Measurements from ENCODE around the gene SCAI. TPM values are rescaled to one million over a fixed set of nuclear protein-coding genes. Genes with fewer than 3 reads are reported as not detected.

The SCAI gene
- total and polyA plus RNA-seq, 2 of the 4 experiments (the other 2 are of a cell fraction) = 3.6 to 14.5 TPM

DNA sequence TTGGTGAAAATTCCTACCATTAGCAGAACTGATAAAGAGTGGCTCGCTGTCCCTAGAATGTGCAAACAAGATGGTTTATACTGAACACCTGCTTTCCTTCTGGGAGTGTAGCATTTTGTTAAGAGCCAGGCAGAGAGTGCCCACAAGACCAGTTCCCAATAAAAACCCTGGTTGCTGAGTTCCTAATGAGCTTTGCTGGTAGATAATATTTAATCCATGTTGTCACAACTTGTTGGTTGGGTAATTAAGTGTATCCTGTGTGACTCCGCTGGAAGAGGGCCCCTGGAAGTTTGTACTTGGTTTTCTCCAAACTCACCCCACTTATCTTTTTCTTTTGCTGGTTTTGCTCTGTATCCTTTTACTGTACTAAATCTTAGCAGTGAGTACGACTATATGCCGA, 162.9 kb downstream of the SCAI start:
- H4K91ac ChIP-seq (ENCODE audit: insufficient read depth, low read depth, low read length) = no peak overlapping the region
- H3K14ac ChIP-seq (replicated peaks; ENCODE audit: low read depth, low read length) = no peak overlapping the region
- H3K23ac ChIP-seq (ENCODE audit: low read depth, low read length) = no peak overlapping the region
- POLR2A ChIA-PET (ENCODE audit: unreplicated experiment) = no interaction called here
- H2AK9ac ChIP-seq (replicated peaks; ENCODE audit: low read depth, low read length, poor library complexity) = no peak overlapping the region
- no peak overlapping the region for H2BK15ac ChIP-seq (ENCODE audit: low read depth, low read length)
- no peaks in the 10 kb centered on the region for H3K9me3 ChIP-seq (ENCODE audit: control insufficient read depth, insufficient read depth, low read length)
- H3K56ac ChIP-seq (ENCODE audit: extremely low read depth, insufficient read depth, low read length) = no peak overlapping the region
- no peak overlapping the region for H4K8ac ChIP-seq (ENCODE audit: low read depth in 2 of 2, low read length in 2 of 2)
- no peaks in the 10 kb centered on the region for H3K4me1 ChIP-seq (ENCODE audit: control insufficient read depth, insufficient read depth, low read length)
- H4K20me1 ChIP-seq (ENCODE audit: insufficient read depth, low read length) = no peaks in the 10 kb centered on the region
- no TSS peak for BruUV-seq (replicated peaks)
- H3K36me3 ChIP-seq (ENCODE audit: control insufficient read depth, insufficient read depth, low read length) = no peaks in the 10 kb centered on the region
- ATAC-seq (ENCODE audit: low read depth) = no peak
- H3K9me1 ChIP-seq (ENCODE audit: insufficient read depth, low read length) = 0 out of 2 replicates have a peak, but pooled peaks cover 3% of the 10 kb centered on the region
- DNase-seq = no peak
- H2BK120ac ChIP-seq (ENCODE audit: low read depth, low read length) = no peak overlapping the region
- H3K27me3 ChIP-seq (ENCODE audit: control insufficient read depth, insufficient read depth, low read length) = no peaks in the 10 kb centered on the region
- no peak overlapping the region for H3K18ac ChIP-seq (ENCODE audit: low read depth, low read length)
- no CpG with 5 or more reads among the region's 4 CpGs for WGBS, 2 experiments (ENCODE audit: extremely low coverage in 2 of 2, insufficient read length in 1 of 2)
- intact Hi-C loops (cut with micrococcal nuclease) (no loop called here), in situ Hi-C loops (cut with MboI; ENCODE audit: low sequenced_read_pairs) (no loop called here), dilution Hi-C loops (cut with HindIII; ENCODE audit: low sequenced_read_pairs, unreplicated experiment) (no loop called here)
- no peak overlapping the region for H3K4me3 ChIP-seq (ENCODE audit: insufficient read depth, low read depth, low read length)
- H2AFZ ChIP-seq (replicated peaks; ENCODE audit: low read length, poor library complexity) = no peak overlapping the region
- no peak overlapping the region for H2AK5ac ChIP-seq (ENCODE audit: low read depth, low read length)
- no peaks in the 10 kb centered on the region for H3K79me1 ChIP-seq (ENCODE audit: low read depth in 1 of 2, low read length in 2 of 2)
- H2BK5ac ChIP-seq (ENCODE audit: low read depth, low read length, poor library complexity, severe bottlenecking) = no peak overlapping the region
- H3K4ac ChIP-seq (ENCODE audit: low read depth, low read length) = no peak overlapping the region
- TF ChIP-seq MAZ (IDR thresholded peaks at IDR 0.05; ENCODE audit: borderline replicate concordance, low read depth, low read length) = no peak
- no peak for TF ChIP-seq FOS (IDR thresholded peaks at IDR 0.05; ENCODE audit: low read depth, low read length)
- no peak overlapping the region for H3K4me2 ChIP-seq (ENCODE audit: low read depth, low read length)
- H3K27ac ChIP-seq (ENCODE audit: insufficient read depth, low read length) = no peak overlapping the region
- no peak overlapping the region for H2BK20ac ChIP-seq (ENCODE audit: low read depth, low read length)
- CTCF ChIA-PET = interaction anchor here (0.9 kb wide), 1 partner anchor 11 kb away, joined by 5 read pairs; no protein-coding TSS in a partner anchor
- H4K5ac ChIP-seq (ENCODE audit: low read depth, low read length) = no peak overlapping the region
- H3K9ac ChIP-seq (ENCODE audit: low read depth, low read length) = no peak overlapping the region
